ENCODE results near the gene NF2.

Gene NF2

DNA sequence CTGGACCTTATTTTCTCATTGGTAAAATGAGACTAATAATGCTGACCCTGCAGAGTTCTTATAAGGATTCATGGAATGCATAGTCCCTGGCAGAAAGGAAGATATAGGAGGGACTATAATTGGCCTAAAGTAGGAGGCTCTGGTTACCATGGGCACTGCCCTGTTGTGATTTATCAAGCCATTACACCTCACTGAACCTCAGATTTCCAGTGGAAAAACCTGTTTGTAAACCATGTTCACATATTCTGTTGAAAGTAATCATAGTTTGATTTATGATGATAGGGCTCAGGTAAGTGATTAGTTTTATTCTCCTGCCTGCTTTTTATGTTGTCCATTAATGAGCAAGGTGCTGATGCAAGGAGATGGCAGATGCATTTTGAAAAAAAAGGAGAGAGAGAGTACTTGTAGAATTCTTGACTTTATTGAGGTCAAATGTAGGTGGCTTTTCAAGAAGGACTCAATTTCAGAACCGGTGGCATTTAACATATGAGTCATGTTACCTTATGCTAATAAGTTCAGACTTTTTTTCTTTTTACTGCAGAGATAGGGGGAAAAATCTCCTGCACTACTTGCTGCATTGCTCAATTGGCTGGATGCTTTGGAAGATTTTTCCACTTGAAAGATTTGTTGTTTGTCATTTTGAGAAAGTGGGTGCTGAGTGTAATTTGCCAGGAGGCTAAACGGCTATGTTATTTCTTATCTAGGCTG, 14.6 kb downstream of the NF2 start:
- peak; percentile 14 for DNase-seq (ENCODE audit: extremely low read depth, low read depth)
- TF ChIP-seq, protein P1, sequence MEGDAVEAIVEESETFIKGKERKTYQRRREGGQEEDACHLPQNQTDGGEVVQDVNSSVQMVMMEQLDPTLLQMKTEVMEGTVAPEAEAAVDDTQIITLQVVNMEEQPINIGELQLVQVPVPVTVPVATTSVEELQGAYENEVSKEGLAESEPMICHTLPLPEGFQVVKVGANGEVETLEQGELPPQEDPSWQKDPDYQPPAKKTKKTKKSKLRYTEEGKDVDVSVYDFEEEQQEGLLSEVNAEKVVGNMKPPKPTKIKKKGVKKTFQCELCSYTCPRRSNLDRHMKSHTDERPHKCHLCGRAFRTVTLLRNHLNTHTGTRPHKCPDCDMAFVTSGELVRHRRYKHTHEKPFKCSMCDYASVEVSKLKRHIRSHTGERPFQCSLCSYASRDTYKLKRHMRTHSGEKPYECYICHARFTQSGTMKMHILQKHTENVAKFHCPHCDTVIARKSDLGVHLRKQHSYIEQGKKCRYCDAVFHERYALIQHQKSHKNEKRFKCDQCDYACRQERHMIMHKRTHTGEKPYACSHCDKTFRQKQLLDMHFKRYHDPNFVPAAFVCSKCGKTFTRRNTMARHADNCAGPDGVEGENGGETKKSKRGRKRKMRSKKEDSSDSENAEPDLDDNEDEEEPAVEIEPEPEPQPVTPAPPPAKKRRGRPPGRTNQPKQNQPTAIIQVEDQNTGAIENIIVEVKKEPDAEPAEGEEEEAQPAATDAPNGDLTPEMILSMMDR (IDR thresholded peaks at IDR 0.05; ENCODE audit: low read depth, low read length) = no peak

DNA sequence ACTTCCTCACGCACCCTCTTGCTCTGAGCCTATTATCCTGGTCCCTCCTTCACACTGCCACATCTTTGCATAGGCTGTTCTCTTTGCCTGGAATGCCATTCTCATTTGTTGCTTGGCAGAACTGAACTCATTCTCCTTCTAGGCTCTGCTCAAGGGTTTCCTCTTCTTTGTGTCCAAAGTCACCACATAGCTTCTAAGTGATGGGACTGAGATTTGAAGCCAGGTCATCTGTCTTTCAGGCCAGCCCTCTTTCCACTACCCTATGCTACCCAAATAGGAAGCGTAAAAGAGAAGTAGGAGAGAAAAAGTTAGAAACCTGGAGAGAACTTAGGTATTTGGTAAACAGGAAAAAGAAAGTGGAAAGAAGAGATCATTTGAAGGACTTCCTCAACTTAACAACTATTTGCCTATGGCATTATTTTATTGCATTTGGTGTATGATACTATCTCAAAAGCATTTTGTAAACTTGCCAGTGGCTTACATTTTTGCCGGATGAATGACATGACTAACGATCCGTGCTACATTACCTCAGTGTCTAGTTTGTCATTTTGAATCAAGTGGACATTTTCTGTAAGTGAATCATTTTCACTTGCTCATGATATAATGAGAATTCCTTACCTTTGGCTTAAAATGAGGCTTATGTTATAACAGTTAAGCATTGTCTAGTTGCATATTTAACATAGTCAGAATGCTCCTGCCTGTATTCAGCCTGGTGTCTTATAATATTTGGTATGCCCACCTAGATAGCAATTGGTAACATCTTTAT, 18.5 kb downstream of the NF2 start:
- TF ChIP-seq, protein P1 (IDR thresholded peaks at IDR 0.05; ENCODE audit: low read depth, low read length) = no peak
- DNase-seq (ENCODE audit: extremely low read depth, low read depth) = peak; percentile 63

DNA sequence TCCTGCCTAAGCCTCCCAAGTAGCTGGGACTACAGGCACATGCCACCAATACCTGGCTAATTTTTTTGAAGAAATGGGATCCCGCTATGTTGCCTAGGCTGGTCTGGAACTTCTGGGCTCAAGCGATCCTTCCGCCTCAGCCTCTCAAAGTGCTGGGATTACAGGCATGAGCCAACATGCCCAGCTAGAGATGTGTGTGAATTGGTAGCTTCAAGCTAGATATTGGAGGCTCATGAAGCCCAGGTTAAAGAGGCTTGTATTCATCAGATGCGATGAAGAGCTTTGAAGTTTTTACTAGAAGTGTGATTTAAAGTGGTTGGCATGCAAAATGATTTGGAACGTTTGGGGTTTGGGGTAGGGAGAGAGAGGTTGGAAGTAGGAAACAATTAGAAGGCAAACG, 19.6 kb downstream of the NF2 start:
- TF ChIP-seq, protein P1 (IDR thresholded peaks at IDR 0.05; ENCODE audit: low read depth, low read length) = no peak
- no peak for DNase-seq (ENCODE audit: extremely low read depth, low read depth)

DNA sequence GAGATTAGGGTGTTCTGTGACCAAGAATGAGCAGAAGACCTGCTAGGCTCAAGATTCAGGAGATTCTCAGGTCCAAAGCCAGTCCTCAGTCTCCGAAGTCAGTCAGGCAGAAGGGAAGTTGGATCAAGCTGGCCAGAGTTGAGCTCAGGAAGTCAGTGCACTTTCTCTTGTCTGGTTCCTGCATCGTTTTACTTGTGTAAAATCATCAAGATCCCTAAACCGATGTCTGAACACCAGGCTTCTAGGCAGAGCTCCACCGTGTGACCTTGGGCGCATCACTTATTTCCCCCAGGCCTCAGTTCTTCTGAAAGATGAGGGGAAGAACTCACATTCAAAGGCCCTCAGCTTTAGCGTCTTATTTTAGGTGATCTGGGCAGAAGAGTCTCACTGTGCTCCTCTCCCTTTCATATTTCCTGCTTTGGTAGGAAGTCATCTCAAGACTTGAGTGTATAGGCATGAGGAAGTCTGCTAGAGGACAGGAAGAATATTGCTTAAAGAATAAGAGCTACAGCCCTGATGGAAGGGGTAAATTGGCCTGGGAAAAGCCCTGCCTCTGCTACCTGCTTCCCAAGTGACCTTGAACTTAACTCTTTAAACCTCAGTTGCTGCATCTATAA, 20.2 kb downstream of the NF2 start:
- no peak for DNase-seq (ENCODE audit: extremely low read depth, low read depth)
- TF ChIP-seq, protein P1 (IDR thresholded peaks at IDR 0.05; ENCODE audit: low read depth, low read length) = no peak

DNA sequence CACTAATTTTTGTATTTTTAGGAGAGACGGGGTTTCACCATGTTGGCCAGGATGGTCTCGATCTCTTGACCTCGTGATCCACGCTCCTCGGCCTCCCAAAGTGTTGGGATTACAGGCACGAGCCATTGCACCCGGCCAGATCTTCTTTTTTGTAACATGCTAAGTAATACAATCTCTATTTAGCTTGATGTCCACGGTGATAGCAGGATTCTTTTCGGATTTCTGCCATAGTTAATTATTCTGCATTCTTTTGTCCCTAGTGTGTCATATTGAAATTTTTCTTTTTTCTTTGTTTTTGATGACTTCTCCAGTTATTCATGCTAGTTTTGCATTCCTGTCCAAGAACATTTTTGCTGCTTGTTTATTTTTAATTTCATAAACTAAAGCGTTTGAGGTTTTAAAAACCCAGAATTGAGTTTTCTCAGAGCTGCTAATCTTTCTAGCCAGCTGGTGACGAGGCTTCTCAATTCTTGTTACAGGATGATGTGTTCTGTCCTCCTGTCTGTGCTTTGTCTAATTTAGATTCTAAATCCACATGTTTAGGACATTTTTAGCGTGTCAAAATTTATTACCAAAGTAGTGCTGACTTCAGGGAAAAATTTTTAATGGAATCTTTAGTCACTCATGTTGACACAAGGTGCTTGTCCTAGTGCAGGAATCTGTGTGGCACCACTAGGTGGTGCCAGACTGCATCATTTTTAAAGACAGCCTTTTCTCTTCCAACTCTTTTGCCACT, 21.8 kb downstream of the NF2 start:
- peak; percentile 38 for DNase-seq (ENCODE audit: extremely low read depth, low read depth)
- TF ChIP-seq, protein P1 (IDR thresholded peaks at IDR 0.05; ENCODE audit: low read depth, low read length) = peak; percentile 82

DNA sequence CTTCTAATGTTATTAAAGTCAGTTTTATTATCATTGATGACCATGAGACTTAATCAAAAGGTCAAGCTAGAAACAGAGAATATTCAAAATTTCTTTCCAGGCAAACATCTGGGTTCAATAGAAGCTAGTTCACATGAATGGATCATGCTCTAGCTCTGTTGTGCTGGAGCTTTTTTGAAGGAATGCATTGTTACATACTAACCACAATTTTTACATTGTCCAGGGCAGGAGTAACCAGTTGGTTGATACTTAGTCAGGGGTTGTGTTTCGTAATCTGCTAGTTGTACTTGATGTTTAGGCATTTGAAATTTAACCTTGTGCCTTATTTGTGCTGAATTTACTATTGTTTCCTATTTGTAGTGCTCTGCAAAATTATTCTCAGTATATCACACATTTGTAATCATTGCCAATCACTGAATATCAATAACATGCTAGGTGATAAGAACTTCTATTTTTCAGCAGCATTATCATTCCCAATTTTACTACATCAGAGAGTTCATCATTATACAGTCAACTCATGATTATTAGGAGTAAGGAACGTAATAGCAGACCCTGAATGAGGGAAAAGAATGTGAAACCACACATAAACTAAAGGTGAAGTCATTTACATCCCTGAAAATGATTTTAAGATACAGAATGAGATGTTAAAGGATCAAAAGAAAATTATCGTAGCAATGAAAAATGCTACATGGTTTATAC, 23.2 kb downstream of the NF2 start:
- TF ChIP-seq, protein P1 (IDR thresholded peaks at IDR 0.05; ENCODE audit: low read depth, low read length) = no peak
- peak; percentile 77 for DNase-seq (ENCODE audit: extremely low read depth, low read depth)

Measured in AG09319 (cell line).